ENCODE results near the gene CEND1.

DNA sequence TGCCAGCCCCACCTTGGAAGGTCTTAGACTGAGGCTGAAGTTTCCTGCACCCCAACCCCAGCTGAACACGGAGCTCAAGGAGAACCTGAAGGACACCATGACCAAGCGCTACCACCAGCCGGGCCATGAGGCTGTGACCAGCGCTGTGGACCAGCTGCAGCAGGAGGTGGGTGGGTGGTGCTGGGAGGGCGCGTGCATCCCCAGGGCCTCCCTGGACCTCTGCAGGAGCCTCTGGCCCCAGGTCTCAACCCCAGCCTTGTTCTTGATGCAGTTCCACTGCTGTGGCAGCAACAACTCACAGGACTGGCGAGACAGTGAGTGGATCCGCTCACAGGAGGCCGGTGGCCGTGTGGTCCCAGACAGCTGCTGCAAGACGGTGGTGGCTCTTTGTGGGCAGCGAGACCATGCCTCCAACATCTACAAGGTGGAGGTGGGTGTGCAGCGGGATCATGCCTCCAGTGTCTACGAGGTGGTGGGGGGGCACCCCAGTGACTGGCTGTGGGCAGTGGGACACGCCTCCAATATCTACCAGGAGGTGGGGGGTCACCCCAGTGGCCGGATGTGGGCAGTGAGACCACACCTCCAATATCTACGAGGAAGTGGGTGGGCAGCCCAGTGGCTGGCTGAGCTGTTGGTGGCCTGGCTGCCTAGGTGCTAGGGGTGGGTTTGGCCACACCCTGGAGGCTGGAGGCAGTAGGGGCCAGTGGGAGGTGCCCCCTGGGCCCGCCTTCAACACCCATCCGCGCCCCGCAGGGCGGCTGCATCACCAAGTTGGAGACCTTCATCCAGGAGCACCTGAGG lies 47.5 kb upstream of the CEND1 start:
- TF ChIP-seq, protein P1, sequence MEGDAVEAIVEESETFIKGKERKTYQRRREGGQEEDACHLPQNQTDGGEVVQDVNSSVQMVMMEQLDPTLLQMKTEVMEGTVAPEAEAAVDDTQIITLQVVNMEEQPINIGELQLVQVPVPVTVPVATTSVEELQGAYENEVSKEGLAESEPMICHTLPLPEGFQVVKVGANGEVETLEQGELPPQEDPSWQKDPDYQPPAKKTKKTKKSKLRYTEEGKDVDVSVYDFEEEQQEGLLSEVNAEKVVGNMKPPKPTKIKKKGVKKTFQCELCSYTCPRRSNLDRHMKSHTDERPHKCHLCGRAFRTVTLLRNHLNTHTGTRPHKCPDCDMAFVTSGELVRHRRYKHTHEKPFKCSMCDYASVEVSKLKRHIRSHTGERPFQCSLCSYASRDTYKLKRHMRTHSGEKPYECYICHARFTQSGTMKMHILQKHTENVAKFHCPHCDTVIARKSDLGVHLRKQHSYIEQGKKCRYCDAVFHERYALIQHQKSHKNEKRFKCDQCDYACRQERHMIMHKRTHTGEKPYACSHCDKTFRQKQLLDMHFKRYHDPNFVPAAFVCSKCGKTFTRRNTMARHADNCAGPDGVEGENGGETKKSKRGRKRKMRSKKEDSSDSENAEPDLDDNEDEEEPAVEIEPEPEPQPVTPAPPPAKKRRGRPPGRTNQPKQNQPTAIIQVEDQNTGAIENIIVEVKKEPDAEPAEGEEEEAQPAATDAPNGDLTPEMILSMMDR (conservative IDR thresholded peaks at IDR 0.05; ENCODE audit: low read length): no peak
- TF ChIP-seq EZH2phosphoT487 (IDR thresholded peaks at IDR 0.05; ENCODE audit: borderline replicate concordance): no peak

All from Loucy (cell line).